ENCODE data around the gene TMEM154. TPM values are rescaled to one million over a fixed set of nuclear protein-coding genes. Genes with fewer than 3 reads are reported as not detected.

Gene TMEM154
- total RNA-seq, 1 donor, result 5.5 TPM

DNA sequence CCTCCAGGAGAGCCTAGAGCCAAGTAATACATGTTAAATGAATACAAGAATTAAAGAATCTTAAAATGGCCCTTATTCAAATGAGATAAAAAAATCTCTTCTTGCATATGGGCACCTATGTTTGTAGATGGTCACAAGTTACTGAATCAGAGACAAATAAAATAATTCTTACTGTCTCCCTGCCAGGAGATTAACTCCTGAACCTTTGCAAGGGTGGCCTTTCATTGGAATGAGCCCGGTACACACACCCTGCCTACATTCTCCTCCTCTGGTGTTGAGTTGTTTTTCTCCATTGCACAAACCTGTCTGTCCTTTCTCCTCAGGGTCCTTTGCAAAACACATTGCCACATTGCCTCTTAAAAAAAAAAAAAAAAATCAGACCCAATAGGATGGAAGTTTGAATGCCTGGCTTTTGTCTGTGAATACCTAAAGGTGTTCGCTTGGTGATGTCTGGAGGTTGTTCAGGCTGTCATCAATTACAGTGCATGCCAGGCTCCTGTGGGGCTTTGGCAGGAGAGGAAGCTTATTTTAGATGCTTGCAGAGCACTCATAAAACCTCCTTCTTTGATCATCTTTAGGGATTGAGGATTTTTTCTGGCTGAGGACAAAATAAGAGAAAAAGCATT is 8.3 kb upstream of the TMEM154 start:
- no peak for DNase-seq (ENCODE audit: low read depth)
- H3K4me3 ChIP-seq (ENCODE audit: low read depth, low read length), result no peak overlapping the region
- TF ChIP-seq, protein P1, sequence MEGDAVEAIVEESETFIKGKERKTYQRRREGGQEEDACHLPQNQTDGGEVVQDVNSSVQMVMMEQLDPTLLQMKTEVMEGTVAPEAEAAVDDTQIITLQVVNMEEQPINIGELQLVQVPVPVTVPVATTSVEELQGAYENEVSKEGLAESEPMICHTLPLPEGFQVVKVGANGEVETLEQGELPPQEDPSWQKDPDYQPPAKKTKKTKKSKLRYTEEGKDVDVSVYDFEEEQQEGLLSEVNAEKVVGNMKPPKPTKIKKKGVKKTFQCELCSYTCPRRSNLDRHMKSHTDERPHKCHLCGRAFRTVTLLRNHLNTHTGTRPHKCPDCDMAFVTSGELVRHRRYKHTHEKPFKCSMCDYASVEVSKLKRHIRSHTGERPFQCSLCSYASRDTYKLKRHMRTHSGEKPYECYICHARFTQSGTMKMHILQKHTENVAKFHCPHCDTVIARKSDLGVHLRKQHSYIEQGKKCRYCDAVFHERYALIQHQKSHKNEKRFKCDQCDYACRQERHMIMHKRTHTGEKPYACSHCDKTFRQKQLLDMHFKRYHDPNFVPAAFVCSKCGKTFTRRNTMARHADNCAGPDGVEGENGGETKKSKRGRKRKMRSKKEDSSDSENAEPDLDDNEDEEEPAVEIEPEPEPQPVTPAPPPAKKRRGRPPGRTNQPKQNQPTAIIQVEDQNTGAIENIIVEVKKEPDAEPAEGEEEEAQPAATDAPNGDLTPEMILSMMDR (IDR thresholded peaks at IDR 0.05; ENCODE audit: insufficient read depth, low read length), result no peak

DNA sequence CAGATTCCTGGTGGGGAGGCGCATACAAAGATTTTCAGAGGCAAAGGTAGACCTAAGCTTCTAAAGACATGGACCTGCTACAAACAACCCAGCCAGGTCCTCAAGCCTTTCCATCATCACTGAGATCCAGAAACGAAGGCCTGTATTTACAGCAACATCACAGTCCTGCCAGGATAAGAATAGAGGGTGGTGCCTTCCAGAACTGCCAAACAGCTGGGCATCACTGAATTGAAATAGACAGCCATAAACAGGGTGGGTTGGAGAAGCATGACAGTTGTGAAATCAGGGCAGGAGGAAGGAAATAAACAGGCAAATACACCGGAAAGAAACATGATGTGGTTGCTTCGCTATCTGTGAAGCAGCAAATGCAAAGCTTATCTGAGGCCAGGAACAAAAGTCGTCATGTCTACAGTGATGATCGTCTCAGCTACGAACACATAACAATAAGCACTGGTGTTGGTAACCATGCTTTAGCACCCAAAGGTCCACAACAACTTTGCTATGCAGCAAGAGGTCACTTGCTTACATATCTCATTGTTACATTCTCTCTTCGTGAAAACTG is 6.7 kb upstream of the TMEM154 start:
- no peak overlapping the region for H3K4me3 ChIP-seq (ENCODE audit: low read depth, low read length)
- TF ChIP-seq, protein P1 (IDR thresholded peaks at IDR 0.05; ENCODE audit: insufficient read depth, low read length), result no peak
- DNase-seq (ENCODE audit: low read depth), result no peak

DNA sequence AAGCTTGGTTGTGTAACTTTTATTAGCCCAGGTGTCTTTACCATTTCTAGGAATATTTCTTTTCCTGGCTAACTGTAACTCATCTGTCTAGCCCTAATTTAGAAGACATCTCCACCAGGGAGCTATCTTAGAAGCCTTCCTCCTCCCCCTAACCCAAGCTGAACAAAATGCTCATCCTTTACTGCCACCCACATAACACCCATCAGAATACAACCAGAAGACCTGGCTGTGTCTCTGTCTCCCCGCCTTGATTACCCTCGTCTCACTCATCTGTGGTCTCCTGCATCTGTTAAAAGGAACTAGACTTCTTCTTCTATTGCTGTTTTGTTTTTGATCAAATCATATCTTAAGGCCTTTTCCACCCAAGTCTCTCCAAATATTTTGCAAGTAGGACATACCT is 4.8 kb upstream of the TMEM154 start:
- H3K4me3 ChIP-seq (ENCODE audit: low read depth, low read length), result no peak overlapping the region
- DNase-seq (ENCODE audit: low read depth), result no peak
- TF ChIP-seq, protein P1 (IDR thresholded peaks at IDR 0.05; ENCODE audit: insufficient read depth, low read length), result no peak

DNA sequence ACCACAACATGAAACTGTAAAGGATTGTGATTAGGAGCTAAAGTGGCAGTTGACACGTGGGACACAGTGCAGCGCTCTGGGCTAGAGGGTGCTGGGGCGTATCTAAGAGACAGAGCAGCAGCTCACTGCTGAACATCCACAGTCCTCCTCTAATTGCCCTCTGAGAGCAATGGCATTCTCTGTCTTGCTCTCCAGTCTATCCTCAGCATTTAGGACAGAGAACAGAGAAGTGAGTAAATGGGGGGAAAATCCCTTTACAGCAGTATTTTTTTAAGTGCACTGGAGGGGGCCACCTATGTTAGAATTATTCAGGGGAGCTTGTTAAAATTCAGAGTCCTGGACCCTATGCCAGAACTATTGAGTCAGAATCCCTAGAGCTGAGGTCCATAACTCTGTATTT is 4.2 kb upstream of the TMEM154 start:
- no peak for DNase-seq (ENCODE audit: low read depth)
- TF ChIP-seq, protein P1 (IDR thresholded peaks at IDR 0.05; ENCODE audit: insufficient read depth, low read length), result no peak
- H3K4me3 ChIP-seq (ENCODE audit: low read depth, low read length), result no peak overlapping the region

DNA sequence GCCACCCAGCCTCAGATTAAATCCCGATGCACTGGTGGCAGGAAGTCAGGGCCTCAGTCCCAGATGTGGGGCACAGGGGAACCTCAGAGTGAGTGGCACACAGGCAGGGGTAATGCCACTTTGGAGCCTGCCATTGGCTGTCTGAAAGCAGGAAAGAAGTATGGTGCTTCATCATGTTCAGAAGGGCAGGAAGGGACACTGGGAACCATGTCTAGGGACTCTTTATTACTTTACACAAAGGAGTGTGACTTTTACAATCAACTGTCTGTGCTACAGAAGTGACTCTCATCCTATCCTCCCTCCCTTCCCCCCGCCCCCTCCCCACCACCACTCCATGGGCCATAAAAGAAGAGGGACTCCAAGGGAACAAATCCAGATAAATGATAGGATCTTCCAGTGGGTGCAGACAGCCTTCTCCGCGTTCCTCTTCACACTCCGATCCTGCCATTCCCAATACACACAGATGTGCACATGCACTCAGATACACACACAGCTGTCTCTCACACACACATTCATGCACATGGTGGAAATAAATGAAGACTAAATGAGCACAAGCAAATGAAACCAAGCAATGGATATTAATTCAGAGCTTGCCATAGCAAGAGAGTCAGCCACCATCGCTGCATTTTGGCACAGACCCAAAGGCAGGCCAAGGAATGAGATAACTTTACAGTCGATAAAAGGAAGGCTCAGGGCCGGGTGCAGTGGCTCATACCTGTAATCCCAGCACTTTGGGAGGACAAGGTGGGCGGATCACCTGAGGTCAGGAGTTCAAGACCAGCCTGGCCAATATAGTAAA is 2.5 kb upstream of the TMEM154 start:
- TF ChIP-seq, protein P1 (IDR thresholded peaks at IDR 0.05; ENCODE audit: insufficient read depth, low read length), result no peak
- H3K4me3 ChIP-seq (ENCODE audit: low read depth, low read length), result no peak overlapping the region
- DNase-seq (ENCODE audit: low read depth), result no peak

DNA sequence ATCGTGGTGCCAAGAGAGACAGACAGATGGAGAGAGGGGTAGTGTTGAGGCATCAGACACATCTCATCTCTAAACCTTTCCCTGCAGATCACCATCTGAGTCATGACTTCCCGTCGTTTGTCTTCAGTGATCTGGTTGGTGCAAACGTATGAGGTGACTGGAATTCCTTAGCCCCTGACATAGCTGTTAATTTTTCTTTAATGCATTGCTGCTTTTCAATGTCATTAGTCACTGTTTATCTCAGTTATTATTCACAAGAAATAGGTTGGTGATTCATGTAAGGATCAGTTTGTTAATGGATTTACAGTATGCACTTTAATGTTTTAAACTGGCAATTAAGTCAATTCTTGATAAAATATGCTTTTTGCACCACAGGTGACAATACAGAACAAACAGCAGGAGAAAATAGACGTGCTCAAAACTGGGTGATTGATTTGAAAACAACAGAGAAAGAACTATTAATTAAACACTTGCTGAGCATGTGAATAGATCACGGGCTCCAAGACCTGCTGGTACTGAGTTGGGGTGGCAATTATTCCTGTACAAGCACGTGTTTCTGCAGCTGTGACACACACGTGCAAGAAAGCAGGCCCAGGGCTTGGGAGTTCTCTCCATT is 1.3 kb upstream of the TMEM154 start:
- no peak overlapping the region for H3K4me3 ChIP-seq (ENCODE audit: low read depth, low read length)
- TF ChIP-seq, protein P1 (IDR thresholded peaks at IDR 0.05; ENCODE audit: insufficient read depth, low read length), result no peak
- DNase-seq (ENCODE audit: low read depth), result peak; percentile 28

All from fibroblast of the aortic adventitia (primary cell).